K562 treated with DMSO at 1 percent for 12 hours (cell line): ENCODE results near the gene SPAG5. TPM values are rescaled to one million over a fixed set of nuclear protein-coding genes. Genes with fewer than 3 reads are reported as not detected.

Experiments
- total RNA-seq: library from RNA; unstranded; fragments of 300-600 nt; gene quantifications from 2 replicates; pipeline ENCODE4 v1.2.3, GENCODE V29; 2022; ENCODE audit not compliant: insufficient read depth

The SPAG5 gene, protein sequence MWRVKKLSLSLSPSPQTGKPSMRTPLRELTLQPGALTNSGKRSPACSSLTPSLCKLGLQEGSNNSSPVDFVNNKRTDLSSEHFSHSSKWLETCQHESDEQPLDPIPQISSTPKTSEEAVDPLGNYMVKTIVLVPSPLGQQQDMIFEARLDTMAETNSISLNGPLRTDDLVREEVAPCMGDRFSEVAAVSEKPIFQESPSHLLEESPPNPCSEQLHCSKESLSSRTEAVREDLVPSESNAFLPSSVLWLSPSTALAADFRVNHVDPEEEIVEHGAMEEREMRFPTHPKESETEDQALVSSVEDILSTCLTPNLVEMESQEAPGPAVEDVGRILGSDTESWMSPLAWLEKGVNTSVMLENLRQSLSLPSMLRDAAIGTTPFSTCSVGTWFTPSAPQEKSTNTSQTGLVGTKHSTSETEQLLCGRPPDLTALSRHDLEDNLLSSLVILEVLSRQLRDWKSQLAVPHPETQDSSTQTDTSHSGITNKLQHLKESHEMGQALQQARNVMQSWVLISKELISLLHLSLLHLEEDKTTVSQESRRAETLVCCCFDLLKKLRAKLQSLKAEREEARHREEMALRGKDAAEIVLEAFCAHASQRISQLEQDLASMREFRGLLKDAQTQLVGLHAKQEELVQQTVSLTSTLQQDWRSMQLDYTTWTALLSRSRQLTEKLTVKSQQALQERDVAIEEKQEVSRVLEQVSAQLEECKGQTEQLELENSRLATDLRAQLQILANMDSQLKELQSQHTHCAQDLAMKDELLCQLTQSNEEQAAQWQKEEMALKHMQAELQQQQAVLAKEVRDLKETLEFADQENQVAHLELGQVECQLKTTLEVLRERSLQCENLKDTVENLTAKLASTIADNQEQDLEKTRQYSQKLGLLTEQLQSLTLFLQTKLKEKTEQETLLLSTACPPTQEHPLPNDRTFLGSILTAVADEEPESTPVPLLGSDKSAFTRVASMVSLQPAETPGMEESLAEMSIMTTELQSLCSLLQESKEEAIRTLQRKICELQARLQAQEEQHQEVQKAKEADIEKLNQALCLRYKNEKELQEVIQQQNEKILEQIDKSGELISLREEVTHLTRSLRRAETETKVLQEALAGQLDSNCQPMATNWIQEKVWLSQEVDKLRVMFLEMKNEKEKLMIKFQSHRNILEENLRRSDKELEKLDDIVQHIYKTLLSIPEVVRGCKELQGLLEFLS
- total RNA-seq = 98.4 and 152 TPM in 2 replicates

DNA sequence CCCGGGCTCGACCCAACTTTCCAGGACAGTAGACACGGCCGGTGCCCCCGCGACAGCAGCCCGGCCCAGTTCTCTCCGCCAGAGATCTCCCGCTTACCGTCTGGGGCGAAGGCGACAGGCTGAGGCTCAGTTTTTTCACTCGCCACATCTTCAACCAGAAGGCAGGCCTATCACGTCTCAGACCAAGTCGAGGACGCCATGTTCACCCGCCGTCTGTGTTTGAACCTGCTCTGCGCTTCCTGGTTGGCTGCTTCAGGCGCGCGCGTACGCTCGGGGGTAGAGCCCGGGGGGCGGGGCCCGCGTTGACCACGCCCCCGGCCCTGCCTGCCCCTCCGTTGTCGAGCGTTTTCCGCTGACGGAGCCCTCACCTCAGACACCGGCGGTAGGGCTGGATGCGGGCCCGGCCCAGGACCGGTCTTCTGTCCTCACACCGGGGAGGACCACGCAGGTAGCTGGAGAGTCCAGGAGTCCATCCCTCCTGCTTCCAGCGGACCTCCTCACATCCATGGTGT is at the start of gene SPAG5:
Gene SPAG5 (minus strand): TSS at position 227 of the 512 bp plus-strand sequence. CDS start 79 bp downstream, at position 148.

DNA sequence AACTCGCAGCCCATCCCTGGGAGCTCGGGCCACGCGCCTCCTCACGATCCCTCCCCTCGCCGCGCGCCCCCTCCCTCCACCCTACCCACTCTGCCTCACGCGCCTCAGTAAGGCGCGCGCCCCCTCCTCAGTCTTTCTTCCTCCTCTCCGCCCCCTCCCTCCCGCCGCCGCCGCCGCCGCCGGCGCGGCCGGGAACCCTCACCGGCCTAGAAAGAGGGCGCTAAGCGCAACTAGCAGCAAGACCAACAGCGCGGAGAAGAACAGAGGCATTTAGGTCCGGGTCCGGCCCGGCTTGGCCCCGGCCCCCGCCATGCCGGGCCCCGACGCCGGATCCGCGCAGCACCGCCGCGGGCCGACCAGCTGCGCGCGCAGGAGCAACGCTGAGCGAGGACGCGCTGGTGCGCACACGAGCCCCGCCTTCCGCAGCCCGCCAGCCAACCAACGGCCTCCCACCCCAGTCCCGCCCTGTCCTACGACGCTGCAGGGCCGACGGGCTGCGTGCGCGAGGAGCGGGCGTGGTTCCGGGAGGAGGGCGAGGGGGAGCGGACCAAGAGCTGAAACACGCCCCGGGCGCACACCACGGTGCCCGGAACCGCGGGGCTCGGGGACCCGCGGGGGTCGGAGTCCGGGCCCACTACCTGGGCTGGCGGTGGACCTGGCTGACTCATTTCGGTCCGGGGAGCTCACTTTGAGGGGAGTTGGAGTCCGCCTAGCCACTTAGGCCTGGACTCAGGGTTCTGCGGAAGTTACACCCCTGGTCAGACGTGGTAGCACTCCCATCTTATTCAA is 46.2 kb upstream of the SPAG5 start, which contains the start of gene BLTP2:
Gene BLTP2 (minus strand): TSS at position 372 of the 789 bp plus-strand sequence. CDS start 102 bp downstream, at position 270.

DNA sequence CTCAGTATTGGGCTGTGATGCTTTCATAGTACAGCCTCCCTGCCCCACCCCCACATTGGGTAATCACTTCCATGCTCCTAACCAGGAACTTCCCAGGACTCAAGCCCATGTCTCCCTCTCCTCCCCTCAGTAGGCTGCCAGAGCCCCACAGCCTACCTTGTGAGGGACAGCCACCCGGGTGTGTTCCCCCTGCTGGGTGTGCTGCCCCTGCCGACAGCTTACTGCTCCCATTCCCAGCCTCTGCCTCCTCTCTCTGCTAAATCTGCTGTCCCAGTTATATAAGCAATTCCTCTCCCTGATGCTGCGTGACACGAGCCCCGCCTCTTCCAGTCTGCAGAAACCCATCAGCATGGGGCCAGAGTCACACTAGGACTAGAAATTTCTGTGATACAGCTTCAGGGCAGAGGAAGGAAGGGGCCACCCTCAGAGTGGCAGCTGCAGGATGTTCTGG is 15.1 kb upstream of the SPAG5 start, which contains the start of gene RSKR:
Gene RSKR (minus strand): TSS at position 255 of the 451 bp plus-strand sequence. CDS start 24 bp downstream, at position 231.

DNA sequence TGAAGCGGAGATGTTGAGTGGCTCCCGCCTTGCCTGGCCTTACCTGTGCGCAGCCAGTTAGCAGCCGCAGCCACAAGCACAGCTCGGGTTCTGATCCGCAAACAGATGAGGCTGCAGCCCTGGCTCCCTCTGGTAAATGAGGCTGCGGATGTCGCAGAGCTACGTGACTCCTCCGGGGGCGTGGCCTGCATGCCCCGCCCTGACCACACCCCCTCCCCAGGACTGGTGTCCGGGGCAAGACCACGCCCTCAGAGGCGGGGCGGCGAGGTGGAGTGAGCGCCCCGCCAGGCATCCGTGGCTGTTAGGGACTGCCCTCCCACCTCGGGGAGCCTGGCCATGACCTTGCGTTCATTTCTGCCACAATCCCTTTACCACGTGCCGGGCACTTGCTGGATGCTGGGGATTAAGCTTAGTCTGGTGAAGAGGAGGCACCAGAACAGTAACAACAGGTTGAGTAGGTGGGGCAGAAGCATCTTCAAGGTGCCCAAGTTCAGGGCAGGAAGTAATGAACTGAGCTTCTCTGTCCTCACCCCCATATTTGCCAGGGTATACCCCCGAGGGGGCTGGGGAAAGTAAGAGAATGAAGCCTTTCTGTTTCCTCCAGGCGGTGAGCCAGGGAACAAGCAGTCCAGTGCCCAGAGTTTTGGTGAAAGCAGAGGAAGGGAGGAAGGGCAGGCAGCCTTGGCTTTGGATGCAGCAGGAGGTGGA is 21.9 kb downstream of the SPAG5 start, which contains the start of gene ALDOC:
Gene ALDOC (minus strand): TSS at position 138 of the 708 bp plus-strand sequence. CDS start 1,363 bp downstream, outside the sequence.

DNA sequence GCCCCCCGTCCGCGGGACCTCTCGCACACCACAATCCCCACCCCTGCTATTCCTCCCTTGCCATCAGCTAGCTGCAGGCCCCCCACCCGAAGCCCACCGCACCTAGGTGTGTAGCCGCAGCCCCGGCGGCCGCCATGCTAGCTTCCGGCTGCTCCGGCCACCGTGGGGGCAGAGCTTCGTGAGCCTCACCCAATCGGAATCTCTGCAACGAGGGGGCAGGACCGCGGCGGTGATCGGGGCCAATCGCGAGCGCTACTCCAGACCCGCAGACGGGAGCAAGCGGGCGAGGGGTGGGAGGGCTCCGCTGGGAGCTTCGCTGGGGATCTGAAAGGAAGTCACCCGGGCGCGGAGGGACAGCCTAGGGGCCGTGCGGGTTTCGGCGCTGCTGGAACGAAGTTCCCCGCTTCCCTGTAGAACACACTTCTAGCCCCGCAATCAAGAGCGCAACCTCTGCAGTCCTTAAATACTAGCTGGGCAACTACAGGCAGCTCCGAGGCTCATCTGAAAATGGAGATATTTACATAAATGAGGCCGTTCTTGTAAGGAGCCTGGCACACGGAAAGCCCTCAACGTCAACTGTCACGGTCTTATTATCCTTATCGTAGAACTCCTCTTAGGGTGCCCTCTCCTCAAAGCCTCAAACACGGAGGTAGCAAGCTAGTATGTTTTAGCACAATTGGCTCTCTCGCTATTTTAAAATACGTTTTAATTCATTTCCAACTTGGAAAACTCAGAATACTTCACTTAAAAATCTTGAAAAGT is 27.3 kb downstream of the SPAG5 start, which contains the start of gene PIGS:
Gene PIGS (minus strand): TSS at position 164 of the 762 bp plus-strand sequence. CDS start 28 bp downstream, at position 136.

DNA sequence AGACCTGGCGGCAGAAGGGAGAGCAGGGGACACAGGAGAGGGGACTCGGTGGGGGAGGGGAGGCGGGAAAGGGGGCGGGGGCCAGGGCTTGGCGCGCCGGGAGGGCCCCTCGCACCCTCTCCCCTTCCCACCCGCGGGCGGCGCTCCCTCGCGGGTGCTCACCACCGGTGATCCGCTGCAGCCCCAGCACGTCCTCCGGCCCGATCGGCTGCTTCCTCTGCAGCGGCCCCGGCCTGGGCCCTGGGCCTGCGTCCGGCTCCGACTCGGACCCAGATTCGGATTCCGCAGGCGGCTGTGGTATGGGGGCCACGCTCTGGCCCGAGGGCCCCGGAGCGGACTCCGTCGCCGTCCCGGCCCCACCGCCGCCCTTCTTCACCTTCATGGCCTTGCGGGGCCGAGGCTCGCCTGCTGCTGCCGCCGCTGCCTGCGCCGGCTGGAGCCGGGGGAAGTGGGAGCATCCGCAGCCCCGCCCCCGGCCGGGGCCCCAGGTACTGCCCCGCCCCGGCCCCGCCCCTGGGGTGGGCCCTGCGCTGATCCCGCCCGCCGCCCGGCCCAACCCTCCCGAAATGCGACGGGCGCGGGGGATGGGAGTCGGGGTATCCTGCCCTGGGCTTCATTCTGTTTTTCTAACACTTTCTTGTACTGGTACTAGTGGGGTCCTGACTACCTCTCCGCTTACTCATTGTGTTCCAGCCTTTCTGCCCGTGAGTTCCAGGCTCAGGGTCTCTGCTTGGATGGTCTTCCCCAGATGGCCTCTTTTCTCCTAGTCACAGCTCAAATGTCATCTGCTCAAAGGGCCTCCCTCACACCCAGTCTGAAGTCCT is 46.4 kb downstream of the SPAG5 start, which contains the start of gene UNC119:
Gene UNC119 (minus strand): TSS at position 449 of the 824 bp plus-strand sequence. CDS start 67 bp downstream, at position 382.

Other genes starting within 250 kb of the SPAG5 start
- gene POLDIP2, start 241.5 kb downstream of the SPAG5 start, total RNA-seq = 60.4 and 87.3 TPM in 2 replicates
- not detected in 2 replicates for gene SEBOX, start 233.8 kb downstream of the SPAG5 start, total RNA-seq
- gene VTN, start 228.7 kb downstream of the SPAG5 start, total RNA-seq = 0.46 and 0.51 TPM in 2 replicates
- gene SARM1, start 227.3 kb downstream of the SPAG5 start, total RNA-seq = 0.94 and 3.4 TPM in 2 replicates
- gene SLC46A1, start 192.8 kb downstream of the SPAG5 start, total RNA-seq = 0.89 and 4.3 TPM in 2 replicates
- gene SLC13A2, start 125.4 kb downstream of the SPAG5 start, total RNA-seq = not detected in 2 replicates
- gene FOXN1, start 92.7 kb downstream of the SPAG5 start, total RNA-seq = not detected in 2 replicates
- 39.8 and 45.5 TPM in 2 replicates for gene UNC119, start 46.4 kb downstream of the SPAG5 start, total RNA-seq
- 53.7 and 110 TPM in 2 replicates for gene PIGS, start 27.5 kb downstream of the SPAG5 start, total RNA-seq
- gene ALDOC, start 22.1 kb downstream of the SPAG5 start, total RNA-seq = 40.3 and 62.1 TPM in 2 replicates
- gene RSKR, start 15.2 kb upstream of the SPAG5 start, total RNA-seq = 4.1 and 22.2 TPM in 2 replicates
- gene BLTP2, start 46.1 kb upstream of the SPAG5 start, total RNA-seq = 18.5 and 92.2 TPM in 2 replicates
- 70.9 and 90.0 TPM in 2 replicates for gene SDF2, start 62.9 kb upstream of the SPAG5 start, total RNA-seq
- gene SUPT6H, start 63.2 kb upstream of the SPAG5 start, total RNA-seq = 29.5 and 79.1 TPM in 2 replicates
- 3.8 and 8.4 TPM in 2 replicates for gene PROCA1, start 112.9 kb upstream of the SPAG5 start, total RNA-seq
- gene RAB34, start 118.8 kb upstream of the SPAG5 start, total RNA-seq = not detected in 2 replicates
- 2,324 and 3,638 TPM in 2 replicates for gene RPL23A, start 121.0 kb upstream of the SPAG5 start, total RNA-seq
- 7.9 and 10.9 TPM in 2 replicates for gene TLCD1, start 127.2 kb upstream of the SPAG5 start, total RNA-seq
- gene NEK8, start 129.8 kb upstream of the SPAG5 start, total RNA-seq = 2.8 and 3.3 TPM in 2 replicates
- gene TRAF4, start 145.0 kb upstream of the SPAG5 start, total RNA-seq = 104 and 114 TPM in 2 replicates
- gene FAM222B, start 243.8 kb upstream of the SPAG5 start, total RNA-seq = 6.6 and 34.6 TPM in 2 replicates